GM19468 (cell line): ENCODE results near the gene KCNH6.

ENCODE experiments used
- ATAC-seq: cut with Tn5 transposase; IDR thresholded peaks from one replicate; pipeline ENCODE4 v1.9.1; 2021; ENCODE audit warnings: mild to moderate bottlenecking, moderate library complexity, moderate number of reproducible peaks; ENCODE audit not compliant: unreplicated experiment; ENCODE audit errors: extremely low read depth

KCNH6 gene

DNA sequence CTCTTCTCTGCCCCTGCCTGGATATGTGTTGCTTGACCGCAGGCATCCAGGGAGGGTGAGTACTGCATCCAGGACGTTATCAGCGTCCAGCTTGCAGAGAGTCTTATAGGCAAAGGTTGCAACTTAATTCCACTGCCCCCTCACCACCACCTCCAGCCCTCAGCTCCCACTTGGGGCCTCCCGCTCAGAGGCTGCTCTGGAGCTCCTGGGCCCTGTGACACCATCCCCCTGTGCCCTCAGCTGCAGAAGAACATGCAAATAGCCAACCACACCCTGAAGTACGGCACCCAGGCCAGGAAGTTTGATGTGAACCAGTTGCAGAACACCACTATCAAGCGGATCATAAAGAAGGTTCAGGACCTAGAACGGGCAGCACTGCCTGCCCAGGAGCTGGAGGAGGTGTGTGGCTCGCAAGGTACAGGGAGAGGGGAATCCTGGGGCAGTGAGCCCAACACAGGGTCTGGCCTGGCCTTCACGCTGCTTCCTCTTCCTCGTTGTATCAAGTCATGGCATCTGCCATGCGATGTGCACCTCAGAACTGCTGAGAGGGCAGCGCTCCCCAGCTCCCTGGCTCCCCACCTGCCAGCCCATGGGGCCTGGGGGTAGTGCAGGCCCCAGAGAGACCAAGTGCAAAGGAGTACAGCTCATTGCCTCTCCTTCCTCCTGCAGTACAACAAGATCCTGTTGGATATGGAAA is 36.7 kb upstream of the KCNH6 start:
- ATAC-seq = no peak

DNA sequence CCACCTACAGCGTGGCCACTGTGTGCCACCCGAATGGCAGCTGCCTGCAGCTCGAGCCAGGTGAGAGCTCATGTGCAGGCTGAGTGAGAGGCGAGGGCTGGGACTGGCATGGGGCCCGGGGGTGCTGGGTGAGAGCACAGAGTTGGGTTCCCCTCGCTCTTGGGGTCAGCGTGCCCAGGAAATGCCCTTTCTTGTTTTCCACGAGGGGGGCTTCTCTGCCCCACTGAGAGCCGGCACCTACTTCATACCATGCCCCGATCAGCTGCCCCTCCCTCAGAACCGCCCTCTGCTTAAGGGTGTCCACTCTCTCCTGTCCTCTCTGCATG is 36.2 kb upstream of the KCNH6 start:
- no peak for ATAC-seq

- ATAC-seq = no peak
Measured at GRCh38 chr17:63488851-63489250, 34.3 kb upstream of the KCNH6 start.

DNA sequence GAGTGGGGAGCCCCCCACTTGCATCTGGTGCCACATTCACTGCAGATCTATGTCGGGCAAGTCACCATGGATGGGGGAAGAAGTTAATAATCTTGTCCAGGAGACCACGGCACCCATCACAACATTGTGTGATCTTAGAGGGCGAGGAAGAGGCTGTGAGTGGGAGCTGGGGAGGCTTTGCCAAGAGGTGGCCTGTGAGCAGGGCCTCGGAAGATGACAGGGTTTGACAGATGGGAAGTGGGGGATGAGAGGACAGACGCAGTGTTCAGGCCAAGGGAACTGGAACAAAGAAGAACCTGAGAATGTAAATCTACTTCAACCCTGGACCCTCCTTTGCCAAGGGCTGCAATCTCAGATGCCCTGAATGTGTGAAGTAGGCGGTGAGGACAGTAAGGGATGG is 33.9 kb upstream of the KCNH6 start:
- ATAC-seq = no peak

- no peak for ATAC-seq
Measured at GRCh38 chr17:63490329-63490728, 32.8 kb upstream of the KCNH6 start.

DNA sequence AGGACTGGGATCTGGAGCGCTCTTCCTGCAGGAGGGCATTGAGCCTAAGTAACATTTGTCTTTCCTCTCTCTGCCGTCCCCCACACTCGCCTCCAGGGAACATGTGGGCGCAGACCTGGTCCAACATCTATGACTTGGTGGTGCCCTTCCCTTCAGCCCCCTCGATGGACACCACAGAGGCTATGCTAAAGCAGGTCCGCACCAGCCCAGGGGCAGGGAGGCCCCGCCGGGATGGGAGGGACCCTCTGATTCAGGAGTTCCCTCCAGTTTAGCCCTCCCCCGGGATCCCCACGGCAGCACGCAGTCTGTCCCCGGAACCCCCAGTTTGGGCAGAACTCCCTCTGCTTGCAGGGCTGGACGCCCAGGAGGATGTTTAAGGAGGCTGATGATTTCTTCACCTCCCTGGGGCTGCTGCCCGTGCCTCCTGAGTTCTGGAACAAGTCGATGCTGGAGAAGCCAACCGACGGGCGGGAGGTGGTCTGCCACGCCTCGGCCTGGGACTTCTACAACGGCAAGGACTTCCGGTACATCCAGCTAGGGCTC is 32.2 kb upstream of the KCNH6 start:
- no peak for ATAC-seq

GRCh38 chr17:63491413-63491812 is 31.7 kb upstream of the KCNH6 start:
- no peak for ATAC-seq

DNA sequence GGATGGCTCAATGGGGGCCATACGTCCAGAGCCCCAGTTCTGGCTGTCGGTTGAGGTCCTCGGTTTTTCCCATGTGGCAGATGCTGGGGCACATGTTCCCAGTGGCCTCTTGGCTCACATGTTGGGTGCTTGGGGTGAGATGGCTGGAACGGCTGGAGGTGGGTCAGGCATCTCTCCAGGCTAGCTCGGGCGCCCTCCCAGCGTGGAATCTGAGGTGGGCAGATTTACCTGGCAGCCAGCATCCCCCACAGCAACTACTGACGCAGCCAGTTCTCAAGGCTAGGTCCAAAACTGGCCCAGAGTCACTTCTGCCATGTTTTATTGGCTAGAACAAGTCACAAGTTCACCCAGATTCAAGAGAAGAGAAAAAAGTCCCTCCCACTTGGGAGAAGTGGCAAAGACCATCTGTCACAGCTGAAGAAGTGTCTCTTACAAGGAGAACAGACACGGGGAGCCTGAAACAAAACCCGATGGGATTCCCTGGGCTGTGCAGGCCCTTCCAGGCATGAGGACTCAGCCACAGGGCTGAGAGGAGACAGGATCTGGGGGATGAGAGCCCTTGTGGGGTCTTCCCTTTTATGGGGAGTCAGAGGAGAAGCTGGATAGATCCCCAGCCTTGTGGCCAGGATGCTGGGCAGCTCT is 31.1 kb upstream of the KCNH6 start:
- no peak for ATAC-seq

DNA sequence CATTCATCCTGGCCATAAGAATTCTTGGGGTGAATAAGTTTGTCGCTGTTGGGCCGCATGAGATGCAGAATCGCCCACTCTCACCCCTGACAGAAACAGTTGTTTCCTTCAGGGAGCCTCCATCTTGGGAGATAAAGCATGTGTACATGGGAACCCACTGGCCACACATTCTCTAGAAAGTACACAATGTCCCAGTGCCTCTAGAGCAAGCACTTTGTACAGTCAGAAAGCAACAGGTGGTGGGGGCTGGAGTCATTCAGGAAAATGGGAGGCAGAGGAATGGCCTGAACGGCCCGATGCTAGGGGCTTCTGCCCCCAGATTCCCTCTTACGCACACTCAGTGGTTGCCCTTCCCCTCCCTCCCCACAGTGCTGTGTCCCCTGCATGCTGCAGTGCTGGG is 30.2 kb upstream of the KCNH6 start:
- ATAC-seq = no peak

DNA sequence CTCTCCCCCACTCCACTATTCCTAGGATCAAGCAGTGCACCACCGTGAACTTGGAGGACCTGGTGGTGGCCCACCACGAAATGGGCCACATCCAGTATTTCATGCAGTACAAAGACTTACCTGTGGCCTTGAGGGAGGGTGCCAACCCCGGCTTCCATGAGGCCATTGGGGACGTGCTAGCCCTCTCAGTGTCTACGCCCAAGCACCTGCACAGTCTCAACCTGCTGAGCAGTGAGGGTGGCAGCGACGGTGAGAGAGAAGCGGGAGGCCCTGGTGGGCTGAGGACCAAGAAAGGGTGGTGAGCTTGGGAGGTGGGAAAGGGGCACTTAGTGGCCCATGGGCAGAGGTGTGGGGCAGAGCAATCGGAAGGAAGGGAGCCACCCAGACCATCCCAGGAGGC is 29.7 kb upstream of the KCNH6 start:
- ATAC-seq = no peak

GRCh38 chr17:63494300-63494928 is 28.7 kb upstream of the KCNH6 start:
- no peak for ATAC-seq

GRCh38 chr17:63495491-63495890 is 27.7 kb upstream of the KCNH6 start:
- no peak for ATAC-seq

GRCh38 chr17:63496177-63496576 is 27.0 kb upstream of the KCNH6 start:
- ATAC-seq = no peak

- no peak for ATAC-seq
Measured at GRCh38 chr17:63496663-63497400, 26.3 kb upstream of the KCNH6 start.

- ATAC-seq = no peak
Measured at GRCh38 chr17:63497708-63498483, 25.3 kb upstream of the KCNH6 start.

GRCh38 chr17:63498626-63499195 is 24.4 kb upstream of the KCNH6 start:
- ATAC-seq = no peak

- ATAC-seq = no peak
Measured at GRCh38 chr17:63500543-63501390, 22.4 kb upstream of the KCNH6 start.

- no peak for ATAC-seq
Measured at GRCh38 chr17:63503341-63503705, 19.8 kb upstream of the KCNH6 start.

- ATAC-seq = no peak
Measured at GRCh38 chr17:63504261-63504660, 18.9 kb upstream of the KCNH6 start.
